Suprapubic skin (tissue), 4 donors: ENCODE data around the gene UHRF1.

Experiments
- CTCF ChIP-seq, 2 donors: fragments of 200-600 bp in 1 of 2; fragments of 450-650 bp in 1 of 2; sonication (generic) in 1 of 2; IDR thresholded peaks; one replicate each; pipeline ENCODE4 v1.5.1; 2016 to 2019; ENCODE audit warnings: antibody characterized with exemption in 2 of 2, mild to moderate bottlenecking in 1 of 2, moderate library complexity in 1 of 2
- EP300 ChIP-seq: sonication (generic); formaldehyde crosslinking; IDR thresholded peaks from one replicate; pipeline ENCODE4 v1.6.1; 2017; ENCODE audit warnings: antibody characterized with exemption
- POLR2A ChIP-seq, 2 donors: fragments of 450-650 bp; IDR thresholded peaks; one replicate each; pipeline ENCODE4 v1.6.1; 2017; ENCODE audit warnings: antibody characterized with exemption in 2 of 2, mild to moderate bottlenecking in 2 of 2, moderate library complexity in 2 of 2
- POLR2AphosphoS5 ChIP-seq, 3 donors: sonication (generic); formaldehyde crosslinking; IDR thresholded peaks; one replicate each; pipeline ENCODE4 v1.6.1; 2017; ENCODE audit warnings: antibody characterized with exemption in 3 of 3

DNA sequence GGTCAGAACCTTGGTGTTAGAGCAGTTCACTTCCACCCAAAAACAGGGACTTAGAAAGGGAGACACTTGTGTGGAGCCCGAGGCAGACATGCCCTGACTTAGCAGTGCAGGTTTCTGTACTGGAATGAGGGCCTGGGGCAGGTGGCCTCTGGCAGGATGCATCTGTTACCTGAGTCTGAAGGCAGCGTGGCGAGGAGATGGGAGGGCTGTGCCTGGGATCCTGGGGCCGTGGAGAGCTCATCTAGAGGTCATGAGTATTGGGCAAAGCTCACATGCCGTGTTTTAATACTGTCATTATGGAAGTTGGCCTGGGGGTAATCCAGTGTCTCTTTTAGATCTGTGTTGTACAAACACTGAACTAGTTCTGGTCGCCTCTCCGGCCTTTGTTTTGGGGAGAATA, 81.0 kb downstream of the UHRF1 start:
- TF ChIP-seq CTCF (IDR thresholded peaks at IDR 0.05) (no peak), POLR2A (IDR thresholded peaks at IDR 0.05) (no peak), POLR2AphosphoS5 (IDR thresholded peaks at IDR 0.05) (no peak), EP300 (no peak)
